Activated CD8-positive, alpha-beta memory T cell treated with anti-CD3 and anti-CD28 coated beads for 36 hours (primary cell): ENCODE measurements around the gene DAW1. TPM values are rescaled to one million over a fixed set of nuclear protein-coding genes. Genes with fewer than 3 reads are reported as not detected.
"Not testable (repeated sequence)": the region's sequence is repeated elsewhere in the genome, so short reads cannot be mapped to it uniquely, and the experiment has no call there.

Experiments
- CTCF ChIA-PET: fragments of 350-600 bp; sonication (Branson Sonifier 250); formaldehyde crosslinking; loops from one replicate; lab custom pipeline; 2021; ENCODE audit warnings: antibody characterized with exemption; lab: Charles Lee
- POLR2A ChIA-PET: fragments of 350-600 bp; sonication (Branson Sonifier 250); formaldehyde crosslinking; loops from one replicate; lab custom pipeline; 2021; ENCODE audit warnings: antibody characterized with exemption; lab: Charles Lee
- total RNA-seq, 2 experiments: library from RNA; stranded (reverse); gene quantifications; one replicate each; pipeline ENCODE4 v1.2.3, GENCODE V29; 2021

The DAW1 gene
- total RNA-seq, result not detected

GRCh38 chr2:227871375-227871791, at the start of gene DAW1:
TSS of gene DAW1 (plus strand) at chr2:227871631. CDS start at chr2:227871690, 59 bp downstream.
- ChIA-PET CTCF (interaction anchor here (0.7 to 2.6 kb wide), 2 partner anchors 9 to 24 kb away, joined by 4 to 7 read pairs; no protein-coding TSS in a partner anchor), POLR2A (no interaction called here)

DNA sequence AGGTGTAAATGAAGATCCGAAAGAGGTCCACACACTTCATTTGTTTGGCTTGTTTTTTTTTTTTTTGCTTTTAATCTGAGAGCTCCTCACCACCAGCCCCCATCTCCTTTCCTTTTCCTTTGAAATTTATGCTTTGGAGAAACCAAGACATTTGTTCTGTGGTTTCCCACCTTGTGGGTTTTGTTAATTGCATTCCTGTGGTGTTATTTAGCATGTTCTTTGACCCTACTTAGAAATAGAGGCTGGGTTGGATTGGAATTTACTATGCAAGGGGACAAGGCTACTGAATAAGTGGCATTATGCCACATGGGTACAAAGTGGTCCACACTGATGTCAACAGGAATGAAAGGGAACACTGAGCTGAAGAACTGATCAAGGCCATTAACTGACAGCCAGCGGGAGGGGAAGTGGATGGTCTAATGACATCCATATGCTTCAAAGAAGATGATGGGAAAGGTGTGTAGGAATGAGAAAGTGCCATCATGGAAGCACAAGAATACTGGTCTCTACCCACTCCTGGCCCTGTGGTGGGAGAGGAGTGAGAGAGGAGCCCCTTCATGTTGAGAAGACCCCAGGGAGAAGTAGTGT, 48.9 kb upstream of the DAW1 start:
- ChIA-PET POLR2A (no interaction called here), CTCF (no interaction called here)

DNA sequence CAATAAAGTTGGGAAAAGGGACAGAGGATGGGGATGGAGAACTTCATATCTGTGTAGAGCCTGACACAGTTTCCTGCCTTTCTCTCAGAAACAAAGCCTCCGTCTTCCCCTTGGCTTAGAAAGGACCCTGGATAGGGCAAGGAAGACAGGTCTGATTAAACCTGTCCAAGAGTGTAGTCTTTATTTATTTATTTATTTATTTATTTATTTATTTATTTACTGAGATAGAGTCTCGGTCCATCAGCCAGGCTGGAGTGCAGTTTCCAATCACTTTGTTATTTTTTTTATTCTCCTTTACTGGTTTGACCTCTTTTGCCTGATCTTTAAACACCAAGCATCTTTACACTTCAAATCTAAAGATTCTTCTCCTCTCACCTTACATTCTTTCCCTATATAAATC, 47.5 kb upstream of the DAW1 start:
- ChIA-PET CTCF (no interaction called here), POLR2A (no interaction called here)

DNA sequence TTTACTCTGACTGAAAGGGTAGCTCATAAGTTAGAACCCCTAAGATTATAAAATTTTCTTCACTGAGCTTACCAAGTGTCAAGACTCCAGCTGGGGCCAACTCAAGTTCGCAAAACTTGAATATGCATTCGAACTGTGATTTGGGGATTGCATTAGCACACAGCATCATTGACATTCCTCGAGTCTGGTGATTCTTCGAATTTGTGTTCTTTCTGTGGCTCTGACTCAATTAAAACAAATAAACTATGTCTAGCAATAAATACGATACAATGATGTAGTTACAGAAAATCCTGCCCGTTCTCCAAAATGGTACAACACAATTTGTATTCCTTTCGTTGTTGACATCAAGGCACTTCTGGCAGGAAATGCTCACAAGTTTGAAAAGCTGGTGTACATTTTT, 46.7 kb upstream of the DAW1 start:
- ChIA-PET CTCF (no interaction called here), POLR2A (no interaction called here)

GRCh38 chr2:227826019-227826521, 45.4 kb upstream of the DAW1 start:
- CTCF ChIA-PET, result no interaction called here
- POLR2A ChIA-PET, result no interaction called here

GRCh38 chr2:227826563-227826962, 44.9 kb upstream of the DAW1 start:
- POLR2A ChIA-PET, result no interaction called here
- CTCF ChIA-PET, result no interaction called here

DNA sequence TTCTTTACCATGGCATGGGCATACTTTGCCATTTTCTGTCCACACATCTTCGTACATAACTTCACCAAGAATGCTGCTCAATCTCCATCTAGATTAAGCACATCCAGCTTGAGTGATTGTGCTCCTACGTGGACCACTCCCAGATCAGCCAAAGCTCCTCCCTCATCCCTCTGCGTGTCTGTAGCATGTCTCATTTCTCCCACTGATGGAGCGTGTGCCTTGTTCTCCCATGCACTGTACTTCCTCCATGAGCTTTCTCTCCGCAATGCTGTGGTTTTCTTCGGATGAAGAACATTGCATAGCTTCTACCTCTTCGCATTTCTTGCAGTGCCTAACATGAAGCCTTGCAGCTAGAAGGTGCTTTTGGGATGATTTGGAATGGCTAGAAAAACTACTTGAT, 44.3 kb upstream of the DAW1 start:
- ChIA-PET POLR2A (no interaction called here), CTCF (no interaction called here)

DNA sequence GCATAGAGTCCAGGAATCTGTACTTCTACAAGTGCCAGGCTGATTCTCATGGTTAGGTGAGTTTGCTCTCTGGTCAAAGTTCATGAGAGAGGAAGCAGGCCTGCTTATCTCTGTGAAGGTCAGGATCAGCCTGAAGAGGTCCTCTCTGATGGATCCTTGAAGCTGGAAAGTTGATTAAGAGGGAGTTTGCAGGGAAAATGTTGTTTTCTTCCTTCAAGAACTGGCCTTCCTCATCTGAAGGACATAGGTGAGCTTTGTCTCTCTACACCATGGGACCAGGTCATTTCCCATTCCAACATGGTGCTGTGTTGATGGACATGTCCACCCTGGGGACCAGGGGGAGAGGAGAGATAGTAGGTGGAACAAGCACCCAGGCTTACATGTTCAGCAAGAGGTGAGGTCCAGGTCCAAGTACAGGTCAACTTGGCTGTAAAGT, 42.9 kb upstream of the DAW1 start:
- CTCF ChIA-PET, result no interaction called here
- POLR2A ChIA-PET, result no interaction called here

- ChIA-PET POLR2A (no interaction called here), CTCF (no interaction called here)
These were observed 42.1 kb upstream of the DAW1 start for GRCh38 chr2:227829337-227829736.

DNA sequence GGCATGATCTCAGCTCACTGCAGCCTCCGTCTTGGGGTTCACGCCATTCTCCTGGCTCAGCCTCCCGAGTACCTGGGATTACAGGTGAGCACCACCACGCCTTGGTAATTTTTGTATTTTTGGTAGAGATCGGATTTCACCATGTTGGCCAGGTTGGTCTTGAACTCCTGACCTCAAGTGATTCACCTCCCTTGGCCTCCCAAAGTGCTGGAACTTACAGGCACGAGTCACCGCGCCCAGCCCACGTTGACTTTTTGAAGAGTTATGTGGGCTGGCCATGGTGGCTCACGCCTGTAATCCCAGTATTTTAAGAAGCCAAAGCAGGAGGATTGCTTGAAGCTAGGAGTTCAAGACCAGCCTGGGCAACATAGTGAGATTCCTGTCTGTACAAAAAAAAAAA, 37.0 kb upstream of the DAW1 start:
- ChIA-PET POLR2A (no interaction called here), CTCF (no interaction called here)

- ChIA-PET POLR2A (no interaction called here), CTCF (no interaction called here)
These were observed 36.3 kb upstream of the DAW1 start for GRCh38 chr2:227834916-227835650.

DNA sequence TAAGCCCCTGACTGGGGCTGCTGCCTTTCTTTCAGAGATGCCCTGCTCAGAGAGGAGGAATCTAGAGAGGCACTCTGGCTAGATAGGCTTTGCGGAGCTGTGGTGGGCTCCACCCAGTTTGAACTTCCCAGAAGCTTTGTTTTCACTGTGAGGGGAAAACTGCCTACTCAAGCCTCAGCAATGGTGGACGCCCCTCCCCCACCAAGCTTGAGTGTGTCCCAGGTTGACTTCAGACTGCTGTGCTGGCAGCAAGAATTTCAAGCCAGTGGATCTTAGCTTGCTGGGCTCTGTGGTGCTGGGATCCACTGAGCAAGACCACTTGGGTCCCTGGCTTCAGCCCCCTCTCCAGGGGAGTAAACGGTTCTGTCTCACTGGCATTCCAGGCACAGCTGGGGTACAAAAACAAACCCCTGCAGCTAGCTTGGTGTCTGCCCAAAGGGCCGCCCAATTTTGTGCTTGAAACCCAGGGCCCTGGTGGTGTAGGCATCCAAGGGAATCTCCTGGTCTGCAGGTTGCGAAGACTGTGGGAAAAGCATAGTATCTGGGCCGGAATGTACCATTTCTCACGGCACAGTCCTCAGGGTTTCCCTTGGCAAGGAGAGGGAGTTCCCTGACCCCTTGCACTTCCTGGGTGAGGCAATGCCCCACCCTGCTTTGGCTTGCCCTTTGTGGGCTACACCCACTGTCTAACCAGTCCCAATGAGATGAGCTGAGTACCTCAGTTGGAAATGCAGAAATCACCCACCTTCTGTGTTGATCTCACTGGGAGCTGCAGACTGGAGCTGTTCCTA, 31.9 kb upstream of the DAW1 start:
- CTCF ChIA-PET, POLR2A ChIA-PET: not testable (repeated sequence)

GRCh38 chr2:227846831-227847230, 24.6 kb upstream of the DAW1 start:
- ChIA-PET POLR2A (interaction anchor here (1.0 kb wide), 1 partner anchor 1011 kb away, joined by 3 read pairs; the partner anchor contains the start of gene RHBDD1), CTCF (no interaction called here)

GRCh38 chr2:227848146-227848545, 23.3 kb upstream of the DAW1 start:
- CTCF ChIA-PET, result no interaction called here

DNA sequence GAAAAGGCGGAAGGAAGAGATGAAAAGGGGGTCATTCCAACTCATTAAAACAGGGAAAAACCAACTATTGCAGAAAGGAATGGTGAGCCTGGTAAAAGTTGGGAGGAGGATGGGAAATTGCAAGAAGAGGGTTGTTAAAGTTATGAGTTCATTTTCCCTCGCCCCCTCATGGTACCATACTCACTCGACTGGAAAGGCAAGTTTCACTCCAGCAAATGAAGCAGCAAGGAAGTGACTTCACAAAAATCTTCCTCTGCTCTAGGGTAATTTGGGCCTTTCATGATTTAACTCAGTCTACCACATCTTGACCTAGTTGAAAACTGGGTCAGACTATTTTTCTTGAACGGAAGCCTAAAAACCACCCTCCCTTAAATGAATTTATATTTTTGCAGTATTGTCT, 22.8 kb upstream of the DAW1 start:
- ChIA-PET CTCF (no interaction called here), POLR2A (no interaction called here)

More at GRCh38 chr2:227848146-227848545, 23.3 kb upstream of the DAW1 start:
- POLR2A ChIA-PET, result no interaction called here

DNA sequence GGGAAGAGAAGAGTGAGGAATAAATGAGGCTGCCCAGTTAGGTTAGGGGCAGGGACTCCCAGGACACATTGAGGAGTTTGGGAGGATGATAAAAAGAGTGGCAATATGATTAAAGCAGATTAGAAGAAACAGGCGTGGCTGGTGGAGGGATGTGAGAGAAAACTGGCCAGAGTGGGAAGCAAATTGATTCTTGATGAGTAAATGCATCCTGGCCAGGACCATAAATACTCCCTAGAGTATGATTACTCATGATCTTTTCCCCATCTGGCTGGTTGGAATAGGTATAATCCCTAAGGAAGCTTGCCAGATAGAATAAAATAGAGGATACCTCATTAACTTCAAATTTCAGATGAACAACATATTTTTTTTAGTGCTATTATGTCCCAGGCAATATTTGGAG, 21.5 kb upstream of the DAW1 start:
- ChIA-PET CTCF (no interaction called here), POLR2A (no interaction called here)

DNA sequence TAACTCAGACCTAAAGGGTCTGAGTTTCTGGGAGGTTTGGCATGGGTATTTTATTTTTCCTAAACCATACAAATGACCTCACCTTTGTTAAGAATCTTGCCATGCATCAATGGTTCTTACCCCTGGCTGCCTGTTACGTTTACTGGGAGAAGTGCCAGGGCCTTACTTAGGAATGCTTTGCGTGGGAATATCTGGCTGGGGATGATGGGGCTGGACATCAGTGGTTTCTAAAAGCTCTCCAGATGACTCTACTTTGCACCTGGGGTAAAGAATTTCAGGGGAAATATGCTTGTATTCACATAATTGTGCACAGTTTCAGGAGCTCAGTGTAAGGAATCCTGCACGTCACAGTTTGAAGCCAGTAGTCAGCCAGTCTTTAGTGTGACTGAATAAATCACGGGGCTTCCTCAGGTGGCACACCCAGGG, 18.2 kb upstream of the DAW1 start:
- ChIA-PET POLR2A (no interaction called here), CTCF (no interaction called here)

DNA sequence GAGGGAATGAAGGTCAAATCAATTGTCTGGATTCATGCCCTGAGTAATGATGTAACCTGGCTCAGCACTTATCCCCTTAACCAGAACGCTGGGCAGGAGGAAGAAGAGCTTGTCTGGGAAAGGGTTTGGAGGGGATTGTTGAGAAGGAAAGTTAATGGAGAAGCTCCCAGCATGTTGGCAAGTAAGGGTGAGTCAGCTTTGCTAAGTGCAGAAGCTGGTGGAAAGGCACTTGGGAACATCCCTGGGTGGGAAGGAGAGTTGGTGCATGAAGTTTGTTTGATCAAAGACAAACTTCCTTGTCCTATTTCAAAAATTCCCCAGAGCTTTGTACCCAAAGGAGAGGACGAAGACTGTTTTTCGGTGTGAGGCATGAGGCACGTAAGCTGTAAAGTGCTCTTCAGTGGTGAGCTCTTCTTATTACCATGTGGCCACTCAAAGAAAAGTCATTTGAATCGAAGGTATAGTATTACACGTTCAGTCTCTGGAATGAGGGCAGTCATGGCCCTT, 17.6 kb upstream of the DAW1 start:
- ChIA-PET POLR2A (no interaction called here), CTCF (no interaction called here)

- ChIA-PET CTCF (no interaction called here), POLR2A (no interaction called here)
These were observed 16.0 kb upstream of the DAW1 start for GRCh38 chr2:227855440-227855839.

DNA sequence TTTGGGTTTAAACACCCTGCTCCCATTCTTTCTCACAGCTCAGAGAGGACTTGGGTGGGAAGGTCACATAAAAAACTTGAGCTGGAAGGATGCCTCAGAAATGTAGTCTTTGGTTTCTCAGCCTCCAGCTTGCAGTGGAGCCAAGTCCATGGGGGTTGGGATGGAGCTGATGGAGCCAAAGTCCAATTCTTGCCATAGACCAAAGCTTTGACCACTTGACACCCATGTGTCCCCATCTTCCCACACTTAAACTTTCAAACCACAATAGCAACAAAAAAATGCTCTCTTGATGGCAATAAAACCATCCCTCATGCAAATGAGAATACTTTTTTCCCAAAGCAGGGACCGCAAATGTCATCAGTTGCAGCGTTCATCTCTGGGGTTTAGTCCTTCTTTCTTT, 14.7 kb upstream of the DAW1 start:
- CTCF ChIA-PET, result no interaction called here
- POLR2A ChIA-PET, result no interaction called here
